WERI-Rb-1 (cell line): ENCODE measurements around the gene YJEFN3.

Experiments used
- DNase-seq: peaks from one replicate; pipeline ENCODE4 v3.0.0-alpha.2; 2020
- H3K27ac ChIP-seq: fragments of 250-450 bp; sonication (Bioruptor Pico); 2 replicates; pipeline ENCODE4 v1.5.1; 2020; ENCODE audit warnings: mild to moderate bottlenecking, moderate library complexity
- H3K27me3 ChIP-seq: fragments of 250-450 bp; sonication (Bioruptor Pico); 2 replicates; pipeline ENCODE4 v1.5.1; 2021; ENCODE audit warnings: mild to moderate bottlenecking, low read depth, moderate library complexity; ENCODE audit not compliant: insufficient read depth, severe bottlenecking
- H3K36me3 ChIP-seq: fragments of 250-450 bp; sonication (Bioruptor Pico); 2 replicates; pipeline ENCODE4 v1.5.1; 2020; ENCODE audit warnings: mild to moderate bottlenecking, moderate library complexity
- H3K4me3 ChIP-seq: 2 replicates; pipeline ENCODE4 v1.5.1; 2011; ENCODE audit warnings: low read depth, mild to moderate bottlenecking, control low read depth, low read length
- H3K9me3 ChIP-seq: fragments of 250-450 bp; sonication (Bioruptor Pico); 2 replicates; pipeline ENCODE4 v1.5.1; 2021; ENCODE audit warnings: mild to moderate bottlenecking, moderate library complexity; ENCODE audit not compliant: severe bottlenecking
- CTCF ChIP-seq: IDR thresholded peaks from 2 replicates; pipeline ENCODE4 v1.5.1; 2011; ENCODE audit warnings: low read depth, mild to moderate bottlenecking, control low read depth, inconsistent platforms, low read length

Gene YJEFN3

GRCh38 chr19:19486343-19487076 lies 42.2 kb upstream of the YJEFN3 start:
- no peak for TF ChIP-seq CTCF
- Histone ChIP-seq H3K36me3 (peaks cover 9% of the 10 kb centered on the region), H3K27ac (no peak overlapping the region), H3K9me3 (no peaks in the 10 kb centered on the region), H3K27me3 (no peaks in the 10 kb centered on the region), H3K4me3 (no peak overlapping the region)
- no peak for DNase-seq

DNA sequence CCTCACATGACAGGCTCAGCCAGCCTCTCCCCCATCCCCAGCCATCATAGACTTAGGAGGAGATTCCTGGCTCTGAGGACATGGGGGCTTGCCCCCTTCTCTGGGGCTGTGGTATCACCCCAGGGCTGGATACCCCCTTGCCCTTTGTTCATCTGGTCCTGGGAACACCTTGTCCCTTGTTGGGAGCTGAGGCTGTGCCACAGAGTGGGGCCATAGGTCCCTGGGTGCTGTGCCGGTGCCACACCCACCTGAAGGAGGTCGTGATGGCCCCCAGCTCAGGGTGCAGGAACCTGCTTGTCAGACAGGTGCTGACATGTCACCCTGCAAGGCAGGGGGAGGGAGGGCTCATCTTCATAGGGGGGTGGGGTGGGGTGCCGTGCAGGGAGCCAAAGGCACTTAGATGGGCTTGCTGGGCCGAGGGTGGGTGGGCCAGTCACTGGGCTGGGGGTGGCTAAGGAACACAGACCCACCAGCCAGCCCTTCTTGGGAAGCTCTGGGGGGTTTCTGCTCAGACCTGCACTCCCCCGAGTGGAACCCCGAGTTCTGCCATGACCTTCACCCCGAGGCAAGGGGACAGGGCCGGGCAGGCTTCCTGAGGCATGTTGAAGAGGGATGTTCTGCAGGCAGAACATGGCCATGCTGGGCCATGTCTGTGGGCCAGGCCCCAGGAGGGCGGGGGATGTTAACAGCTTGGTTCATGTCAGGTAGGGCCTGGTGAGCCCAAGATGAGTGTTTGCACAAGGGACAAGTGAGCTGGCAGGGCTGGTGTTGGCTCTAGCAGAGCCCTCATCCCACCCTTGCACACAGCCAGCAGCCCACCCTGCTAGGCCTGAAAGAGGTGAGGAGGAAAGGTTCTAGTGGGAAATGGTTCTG lies 41.4 kb upstream of the YJEFN3 start:
- no peak overlapping the region for H3K4me3 ChIP-seq
- H3K9me3 ChIP-seq: no peaks in the 10 kb centered on the region
- peaks cover 15% of the 10 kb centered on the region for H3K36me3 ChIP-seq
- H3K27me3 ChIP-seq: no peaks in the 10 kb centered on the region
- H3K27ac ChIP-seq: no peak overlapping the region
- DNase-seq: no peak
- TF ChIP-seq CTCF: no peak

- no peak for DNase-seq
- Histone ChIP-seq H3K36me3 (peaks cover 20% of the 10 kb centered on the region), H3K9me3 (no peaks in the 10 kb centered on the region), H3K4me3 (no peak overlapping the region), H3K27me3 (no peaks in the 10 kb centered on the region), H3K27ac (no peak overlapping the region; the same call in 1 of the 2 replicates)
- TF ChIP-seq CTCF: no peak
Measured at GRCh38 chr19:19487950-19488874, 40.5 kb upstream of the YJEFN3 start.

GRCh38 chr19:19488875-19489690 lies 39.6 kb upstream of the YJEFN3 start:
- DNase-seq: peak; percentile 30
- TF ChIP-seq CTCF: no peak
- Histone ChIP-seq H3K36me3 (peaks cover 25% of the 10 kb centered on the region), H3K27me3 (no peaks in the 10 kb centered on the region), H3K27ac (peak overlapping the region; percentile 39; the same call in 1 of the 2 replicates), H3K9me3 (no peaks in the 10 kb centered on the region), H3K4me3 (no peak overlapping the region)

DNA sequence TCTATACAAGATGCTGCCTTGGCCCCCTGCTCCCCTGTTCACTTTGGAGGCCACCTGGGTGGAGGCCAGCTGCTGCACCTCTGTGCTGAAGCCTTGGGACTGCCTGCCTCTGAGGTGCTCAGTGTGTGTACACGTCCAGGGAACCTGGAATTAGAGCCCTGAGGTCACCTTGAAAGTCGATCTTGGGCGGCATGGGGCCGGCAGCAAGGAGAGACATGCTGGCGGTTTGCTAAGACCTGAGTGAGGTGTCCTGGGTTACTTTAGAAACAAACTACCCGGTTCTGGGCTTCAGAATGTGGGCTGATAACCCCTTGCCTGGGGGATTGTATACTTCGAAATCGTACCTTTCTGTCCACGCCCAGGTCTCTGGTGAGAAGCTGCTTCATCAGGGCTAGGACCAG lies 38.9 kb upstream of the YJEFN3 start:
- DNase-seq: no peak
- H3K9me3 ChIP-seq: no peaks in the 10 kb centered on the region
- H3K27ac ChIP-seq: peak overlapping the region; percentile 39; the same call in 1 of the 2 replicates
- H3K27me3 ChIP-seq: no peaks in the 10 kb centered on the region
- H3K4me3 ChIP-seq: no peak overlapping the region
- peaks cover 28% of the 10 kb centered on the region for H3K36me3 ChIP-seq
- no peak for TF ChIP-seq CTCF
